Bronchial epithelial cell (primary cell): ENCODE measurements around the gene ARCN1. TPM values are rescaled to one million over a fixed set of nuclear protein-coding genes. Genes with fewer than 3 reads are reported as not detected.

Source experiments
- DNase-seq: peaks from one replicate; pipeline ENCODE4 v3.0.0-alpha.2; 2010; ENCODE audit warnings: low read depth
- FAIRE-seq: peaks from 2 replicates; lab custom pipeline; 2011; peaks lifted over from hg19 to GRCh38; lab: Jason Lieb, UNC
- H3K27me3 ChIP-seq: 2 replicates; pipeline ENCODE4 v1.5.1; 2011; ENCODE audit warnings: low read length; ENCODE audit not compliant: control insufficient read depth, insufficient read depth
- H3K36me3 ChIP-seq: 2 replicates; pipeline ENCODE4 v1.5.1; 2011; ENCODE audit warnings: low read length; ENCODE audit not compliant: control insufficient read depth, insufficient read depth
- H3K4me3 ChIP-seq: 2 replicates; pipeline ENCODE4 v1.5.1; 2011; ENCODE audit warnings: mild to moderate bottlenecking, low read depth, low read length, control low read depth
- total RNA-seq: library from RNA; depleted of rRNA; stranded (reverse); fragments of >200 nt; gene quantifications from 2 replicates; pipeline ENCODE4 v1.2.1, GENCODE V29; 2014
- TF ChIP-seq, protein P1 (sequence below): IDR thresholded peaks from 2 replicates; pipeline ENCODE4 v1.5.1; 2011; ENCODE audit warnings: mild to moderate bottlenecking, moderate library complexity, low read length, control low read depth, inconsistent platforms; ENCODE audit not compliant: insufficient read depth, severe bottlenecking

ARCN1 gene
- total RNA-seq, 1 donor from 2014 or later = 79.2 TPM

DNA sequence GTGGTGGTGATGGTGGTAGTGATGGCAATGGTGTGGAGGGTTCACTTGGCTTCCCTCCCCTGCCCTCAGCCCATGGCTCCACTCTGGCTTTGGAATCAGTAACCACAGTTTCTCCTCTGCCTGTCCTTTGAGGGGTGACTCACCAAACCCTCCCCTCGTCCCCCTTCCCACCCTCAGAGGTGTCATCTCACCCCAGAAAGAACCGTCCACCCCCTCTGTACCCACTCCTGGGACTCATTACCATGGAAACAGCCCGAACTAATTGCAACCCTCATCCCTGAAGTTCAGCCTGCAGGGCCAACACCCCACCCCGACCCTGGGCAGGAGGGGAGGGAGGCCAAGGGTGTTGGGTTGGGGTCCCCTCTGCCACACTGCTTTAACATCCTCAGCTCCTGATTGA is 61.8 kb downstream of the ARCN1 start:
- DNase-seq = no peak
- H3K4me3 ChIP-seq = no peak overlapping the region
- FAIRE-seq = peak; percentile 70
- H3K36me3 ChIP-seq = peaks cover 9% of the 10 kb centered on the region
- H3K27me3 ChIP-seq = no peaks in the 10 kb centered on the region
- TF ChIP-seq, protein P1, sequence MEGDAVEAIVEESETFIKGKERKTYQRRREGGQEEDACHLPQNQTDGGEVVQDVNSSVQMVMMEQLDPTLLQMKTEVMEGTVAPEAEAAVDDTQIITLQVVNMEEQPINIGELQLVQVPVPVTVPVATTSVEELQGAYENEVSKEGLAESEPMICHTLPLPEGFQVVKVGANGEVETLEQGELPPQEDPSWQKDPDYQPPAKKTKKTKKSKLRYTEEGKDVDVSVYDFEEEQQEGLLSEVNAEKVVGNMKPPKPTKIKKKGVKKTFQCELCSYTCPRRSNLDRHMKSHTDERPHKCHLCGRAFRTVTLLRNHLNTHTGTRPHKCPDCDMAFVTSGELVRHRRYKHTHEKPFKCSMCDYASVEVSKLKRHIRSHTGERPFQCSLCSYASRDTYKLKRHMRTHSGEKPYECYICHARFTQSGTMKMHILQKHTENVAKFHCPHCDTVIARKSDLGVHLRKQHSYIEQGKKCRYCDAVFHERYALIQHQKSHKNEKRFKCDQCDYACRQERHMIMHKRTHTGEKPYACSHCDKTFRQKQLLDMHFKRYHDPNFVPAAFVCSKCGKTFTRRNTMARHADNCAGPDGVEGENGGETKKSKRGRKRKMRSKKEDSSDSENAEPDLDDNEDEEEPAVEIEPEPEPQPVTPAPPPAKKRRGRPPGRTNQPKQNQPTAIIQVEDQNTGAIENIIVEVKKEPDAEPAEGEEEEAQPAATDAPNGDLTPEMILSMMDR = no peak

DNA sequence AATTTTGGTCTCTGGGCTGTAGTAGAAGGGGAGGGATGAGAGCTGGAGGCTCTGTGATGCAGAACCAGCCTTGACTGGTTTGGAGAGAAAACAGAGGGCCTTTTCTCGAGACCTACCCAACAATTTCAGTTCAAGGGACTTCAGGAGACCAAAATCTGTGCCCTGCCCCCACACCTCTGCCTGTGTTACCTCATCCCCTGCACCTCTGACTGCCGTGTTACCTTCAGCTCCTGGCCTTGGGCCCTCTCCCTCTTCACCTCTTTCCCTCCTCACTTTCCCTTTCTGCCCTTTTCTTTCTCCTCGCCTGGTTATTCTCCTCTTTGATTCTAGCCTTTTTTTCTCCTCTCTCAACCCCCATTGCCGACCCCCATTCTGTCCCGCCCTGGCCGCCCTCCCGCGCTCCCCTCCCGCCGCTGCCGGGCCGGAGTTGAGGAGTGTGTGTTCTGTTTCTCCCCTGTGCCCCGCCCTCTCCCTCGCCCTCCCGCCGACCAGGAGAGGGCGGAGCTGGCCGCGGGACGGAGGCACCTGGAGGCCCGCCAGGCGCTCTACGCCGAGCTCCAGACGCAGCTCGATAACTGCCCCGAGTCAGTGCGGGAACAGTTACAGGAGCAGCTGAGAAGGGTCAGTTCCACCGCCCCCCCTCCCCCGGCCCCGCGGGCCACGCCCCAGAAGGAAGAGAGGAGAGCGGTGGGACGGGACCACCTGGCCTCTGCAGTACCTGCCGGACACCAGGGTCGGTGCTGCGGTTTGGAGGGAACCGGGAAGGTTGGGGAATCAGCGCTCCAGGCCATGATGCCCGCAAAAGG is 62.4 kb downstream of the ARCN1 start:
- Histone ChIP-seq H3K4me3 (peak overlapping the region; percentile 12), H3K27me3 (no peaks in the 10 kb centered on the region), H3K36me3 (peaks cover 9% of the 10 kb centered on the region)
- FAIRE-seq (no peak), DNase-seq (peak; percentile 47)
- TF ChIP-seq, protein P1 = peak; percentile 20

DNA sequence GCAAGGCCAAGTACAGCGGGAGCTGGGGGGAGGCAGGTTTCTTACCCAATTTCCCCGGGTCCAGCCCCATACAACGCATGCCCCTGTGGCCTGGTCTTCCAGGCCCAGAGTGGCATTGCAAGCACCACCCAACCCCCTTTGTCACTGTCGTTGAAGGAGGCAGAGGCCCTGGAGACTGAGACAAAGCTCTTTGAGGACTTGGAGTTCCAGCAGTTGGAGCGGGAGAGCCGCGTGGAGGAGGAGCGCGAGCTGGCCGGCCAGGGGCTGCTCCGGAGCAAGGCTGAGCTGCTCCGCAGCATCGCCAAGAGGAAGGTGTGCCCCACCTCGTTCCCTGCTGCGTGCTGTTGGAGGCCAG is 63.0 kb downstream of the ARCN1 start:
- Histone ChIP-seq H3K4me3 (no peak overlapping the region), H3K36me3 (peaks cover 12% of the 10 kb centered on the region), H3K27me3 (no peaks in the 10 kb centered on the region)
- no peak for DNase-seq
- TF ChIP-seq, protein P1 = no peak
- no peak for FAIRE-seq

DNA sequence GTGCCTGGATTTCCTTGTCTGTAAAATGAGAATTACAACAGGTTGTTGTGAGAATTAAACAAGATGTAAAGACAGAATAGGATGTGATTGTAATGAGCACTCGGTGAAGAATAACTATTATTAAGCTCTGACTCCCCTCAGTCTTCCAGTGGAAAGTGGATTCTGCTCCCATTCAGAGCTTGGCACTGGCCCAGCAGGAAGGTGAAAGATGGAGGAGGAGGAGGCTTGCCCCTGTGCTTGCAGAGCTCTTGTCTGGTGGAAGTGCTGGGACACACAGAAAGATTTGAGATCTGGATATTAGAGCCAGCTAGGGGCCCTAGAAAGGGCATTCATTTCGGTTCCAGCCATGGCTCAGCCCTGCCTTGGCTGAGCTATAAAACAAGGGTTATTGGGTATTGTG is 63.4 kb downstream of the ARCN1 start:
- no peaks in the 10 kb centered on the region for H3K27me3 ChIP-seq
- no peak overlapping the region for H3K4me3 ChIP-seq
- peaks cover 12% of the 10 kb centered on the region for H3K36me3 ChIP-seq
- TF ChIP-seq, protein P1 = no peak
- DNase-seq = no peak
- no peak for FAIRE-seq

DNA sequence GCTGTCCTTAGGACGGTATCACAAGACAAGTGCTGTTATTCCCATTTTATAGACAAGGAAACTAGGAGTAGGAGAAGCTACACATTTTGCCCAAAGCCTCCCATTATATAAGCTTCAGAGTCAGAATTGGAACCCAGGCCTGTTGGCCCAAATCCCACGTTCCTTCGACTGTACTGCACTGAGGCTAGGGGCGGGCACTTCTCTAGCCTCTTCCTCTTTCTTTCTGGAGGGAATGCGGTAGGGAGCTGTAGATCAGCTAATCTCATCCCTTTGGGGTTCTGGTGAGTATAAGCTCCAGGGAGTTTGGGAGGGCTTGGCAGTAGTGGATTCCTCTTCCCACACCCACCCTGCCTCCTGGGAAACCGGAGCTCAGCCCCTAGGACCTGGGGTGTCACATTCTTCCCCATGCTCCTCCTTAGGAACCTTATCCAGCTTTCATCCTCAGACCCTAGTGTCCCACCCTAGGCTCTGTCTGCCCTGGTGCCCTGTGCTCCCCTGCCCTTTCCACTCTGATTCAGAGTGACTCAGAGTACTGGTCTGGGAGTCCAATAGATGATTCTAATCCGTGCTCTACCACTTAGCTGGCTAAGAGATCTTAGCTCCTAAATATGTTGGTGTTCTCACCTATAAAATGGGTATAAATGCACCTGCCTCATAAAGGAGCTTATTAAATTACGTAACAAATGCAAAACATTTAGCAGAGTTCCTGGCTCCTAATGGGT is 64.5 kb downstream of the ARCN1 start:
- TF ChIP-seq, protein P1 = no peak
- Histone ChIP-seq H3K36me3 (peaks cover 11% of the 10 kb centered on the region), H3K27me3 (no peaks in the 10 kb centered on the region), H3K4me3 (no peak overlapping the region)
- FAIRE-seq = no peak
- no peak for DNase-seq
